ENCODE results near the gene NUP153. TPM values are rescaled to one million over a fixed set of nuclear protein-coding genes. Genes with fewer than 3 reads are reported as not detected.
"Not testable (repeated sequence)": the region's sequence is repeated elsewhere in the genome, so short reads cannot be mapped to it uniquely, and the experiment has no call there.

Gene NUP153
- total RNA-seq, 1 donor from 2014 or later: 24.3 TPM

DNA sequence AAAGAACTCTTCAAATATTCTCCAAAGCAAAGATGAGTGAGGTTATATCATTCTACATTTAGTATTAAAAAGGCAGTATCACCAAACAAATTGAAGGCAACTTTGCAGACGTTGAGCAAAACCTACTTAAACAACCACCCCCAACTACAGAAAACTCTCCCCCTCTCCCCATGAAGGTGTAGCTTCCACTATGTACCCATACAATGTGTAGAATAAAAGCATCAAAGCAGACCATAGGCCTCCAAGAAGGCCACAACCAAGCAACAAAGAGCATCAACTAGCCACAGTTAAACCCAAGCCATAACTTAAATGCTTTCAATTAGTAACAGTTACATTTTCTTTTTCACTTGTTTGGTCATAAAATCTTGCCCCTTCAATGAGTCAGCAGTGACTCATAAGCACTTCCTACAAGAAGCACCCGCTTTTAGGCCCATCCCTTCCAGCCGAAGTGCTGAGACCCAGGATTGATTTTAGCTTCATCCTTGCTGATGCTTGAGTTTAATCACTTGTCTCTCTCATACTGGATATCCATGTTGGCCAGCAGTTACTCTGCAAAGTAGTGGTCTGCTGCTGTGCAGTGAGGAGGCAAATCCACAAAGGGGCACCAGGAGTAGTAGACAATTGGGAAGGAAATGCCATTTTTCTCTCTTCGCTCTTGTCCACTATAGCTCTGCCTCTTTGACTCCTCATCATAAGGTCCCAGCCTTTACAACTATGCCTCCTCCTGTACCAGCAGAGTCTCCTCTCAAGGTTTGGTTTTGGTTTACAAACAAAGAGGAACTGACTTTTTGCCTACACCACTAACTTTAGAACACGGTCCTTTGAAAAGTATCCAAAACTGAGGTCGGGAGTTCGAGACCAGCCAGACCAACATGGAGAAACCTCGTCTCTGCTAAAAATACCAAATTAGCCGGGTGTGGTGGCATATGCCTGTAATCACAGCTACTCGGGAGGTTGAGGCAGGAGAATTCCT is 8.4 kb upstream of the NUP153 start:
- intact Hi-C loops (cut with micrococcal nuclease): no loop called here
- ATAC-seq (no peak), DNase-seq (no peak)

DNA sequence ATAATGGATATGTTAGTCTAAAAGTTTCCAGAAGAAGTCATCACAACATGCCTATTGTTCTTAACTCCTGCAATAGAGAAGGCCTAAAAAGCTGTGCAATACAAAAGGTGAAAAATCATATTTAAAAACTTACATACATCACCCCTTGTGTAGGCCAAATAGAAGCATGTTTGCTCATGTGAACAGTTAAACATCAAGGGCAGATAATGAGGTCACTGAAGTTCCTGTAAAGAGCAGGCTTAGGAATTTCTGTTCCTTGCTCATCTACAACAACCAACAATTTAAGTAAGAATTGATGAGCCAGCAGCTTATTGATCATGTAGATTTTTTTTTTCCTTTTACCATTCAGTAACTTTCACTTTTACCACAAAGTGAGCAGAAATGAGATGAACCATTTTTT is 7.5 kb upstream of the NUP153 start:
- ATAC-seq (no peak), DNase-seq (no peak)
- intact Hi-C loops (cut with micrococcal nuclease): no loop called here

DNA sequence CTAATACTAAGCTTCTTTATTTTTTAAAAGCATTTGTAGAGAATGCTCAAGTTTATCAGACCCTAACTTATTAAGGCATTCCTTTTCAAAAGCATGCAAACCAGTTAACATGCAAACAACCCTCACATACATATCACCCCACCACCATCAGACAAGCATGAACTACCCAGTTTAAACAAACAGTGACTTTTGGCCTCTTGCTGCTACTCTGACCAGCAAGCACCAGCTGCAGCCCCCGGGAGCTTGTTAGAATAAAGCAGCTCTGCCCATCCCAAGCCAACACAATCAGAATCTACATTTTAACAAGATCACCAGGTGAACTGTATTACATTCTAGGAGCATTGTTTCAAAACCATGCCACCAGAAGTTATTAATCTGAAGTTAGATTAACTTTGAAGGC is 5.9 kb upstream of the NUP153 start:
- intact Hi-C loops (cut with micrococcal nuclease): no loop called here
- ATAC-seq (no peak), DNase-seq (no peak)

DNA sequence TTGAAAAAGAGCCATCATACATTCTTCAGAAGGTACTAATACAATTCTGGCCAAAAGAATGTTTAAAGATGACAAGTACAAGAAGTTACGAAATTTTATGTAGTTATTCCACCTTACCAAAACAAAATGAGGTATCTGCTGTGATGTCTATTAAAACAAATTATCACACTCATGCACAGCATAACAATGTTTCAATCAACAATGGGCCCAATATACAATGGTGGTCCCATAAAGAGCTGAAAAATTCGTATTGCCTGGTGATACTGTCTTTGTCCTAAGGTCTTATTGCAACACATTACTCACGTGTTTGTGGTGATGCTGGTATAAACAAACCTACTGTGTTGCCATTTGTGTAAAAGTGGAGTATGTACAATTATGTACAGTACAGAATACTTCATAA is 3.6 kb upstream of the NUP153 start:
- DNase-seq: no peak
- no peak for ATAC-seq
- intact Hi-C loops (cut with micrococcal nuclease): no loop called here

DNA sequence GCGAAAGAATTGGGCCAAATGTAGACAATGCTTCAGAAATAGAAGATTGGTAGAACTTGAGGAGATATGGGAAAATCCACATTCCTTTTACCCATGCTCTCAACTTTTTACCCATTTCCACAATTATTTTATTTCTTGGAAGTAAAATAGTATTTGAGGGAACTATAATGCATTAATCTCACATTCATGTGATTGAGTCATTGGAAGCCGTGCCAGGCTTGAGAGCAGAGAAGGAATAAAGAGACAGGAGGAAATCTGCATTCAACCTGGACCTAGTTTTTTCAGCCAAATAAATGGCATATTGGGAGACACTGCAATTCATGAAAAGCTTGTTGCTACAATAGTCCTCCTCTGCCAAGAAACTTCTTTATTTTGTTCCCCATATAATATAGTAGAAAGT is 2.8 kb upstream of the NUP153 start:
- ATAC-seq: no peak
- intact Hi-C loops (cut with micrococcal nuclease): no loop called here
- DNase-seq: no peak

DNA sequence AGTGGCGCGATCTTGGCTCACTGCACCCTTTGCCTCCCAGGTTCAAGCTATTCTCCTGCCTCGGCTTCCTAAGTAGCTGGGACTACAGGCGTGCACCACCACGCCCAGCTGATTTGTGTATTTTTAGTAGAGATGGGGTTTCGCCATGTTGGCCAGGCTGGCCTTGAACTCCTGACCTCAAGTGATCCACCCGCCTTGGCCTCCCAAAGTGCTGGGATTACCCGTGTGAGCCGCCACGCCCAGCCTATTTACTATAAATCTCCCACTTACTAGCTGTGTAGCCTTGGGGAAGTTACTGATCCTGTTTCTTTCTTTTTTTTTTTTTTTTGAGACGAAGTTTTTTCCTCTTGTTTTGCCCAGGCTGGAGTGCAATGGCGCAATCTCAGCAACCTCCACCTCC is 1.3 kb upstream of the NUP153 start:
- ATAC-seq; intact Hi-C loops (cut with micrococcal nuclease); DNase-seq: not testable (repeated sequence)

DNA sequence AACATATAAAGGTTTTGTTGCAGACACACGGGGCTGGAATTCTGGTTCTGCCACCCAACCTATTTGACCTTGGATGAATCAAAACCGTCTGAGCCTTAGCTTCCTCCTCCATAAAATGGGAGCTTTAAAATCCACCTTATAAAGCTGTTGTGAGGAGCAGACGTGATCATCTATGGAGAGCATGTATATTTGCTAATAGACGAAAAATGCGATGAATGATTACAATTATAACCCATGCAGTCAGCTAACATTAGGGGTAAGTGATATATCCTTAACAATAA is 586 bp upstream of the NUP153 start:
- intact Hi-C loops (cut with micrococcal nuclease): no loop called here
- DNase-seq (no peak), ATAC-seq (no peak)

DNA sequence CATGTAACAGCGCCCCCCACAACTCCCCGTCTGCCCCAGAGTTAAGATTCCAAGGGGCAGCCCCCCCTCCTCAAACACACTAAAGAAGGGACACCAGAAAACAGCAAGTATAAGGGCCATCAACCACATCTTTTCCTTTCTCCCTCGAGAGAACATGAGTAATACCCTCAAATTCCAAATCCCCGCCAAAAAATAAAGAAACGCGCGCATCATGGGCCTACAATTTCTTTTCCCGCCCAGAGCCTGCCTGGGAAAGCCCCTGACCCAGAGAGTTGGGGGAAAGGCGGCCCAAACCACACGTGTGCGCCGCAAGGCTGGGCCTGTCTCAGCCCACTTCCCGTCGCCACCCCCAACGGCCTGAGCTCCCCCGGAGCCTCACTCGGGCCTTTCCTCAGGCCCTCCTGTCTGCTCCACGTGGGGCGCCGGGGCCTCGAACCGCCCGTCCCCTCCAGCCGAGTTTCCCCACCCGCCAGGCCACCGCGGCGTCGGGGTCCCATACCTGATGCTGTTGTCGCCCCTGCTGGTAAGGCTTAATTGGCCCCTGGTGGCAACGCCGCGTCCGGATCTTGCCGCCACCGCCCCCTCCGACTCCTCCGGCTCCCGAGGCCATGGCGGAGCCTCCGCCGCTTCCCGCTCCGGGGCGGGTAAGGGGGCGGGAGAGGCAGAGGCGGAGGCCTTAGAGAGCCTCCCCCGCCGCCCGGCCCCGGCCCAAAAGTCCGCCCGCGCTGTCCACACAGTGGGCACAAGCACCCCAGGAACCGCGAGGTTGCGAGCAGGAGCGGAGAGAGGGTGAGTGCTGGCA is 746 bp downstream of the NUP153 start:
- DNase-seq (peak; percentile 68), ATAC-seq (peak; percentile 67)
- intact Hi-C loops (cut with micrococcal nuclease): no loop called here

DNA sequence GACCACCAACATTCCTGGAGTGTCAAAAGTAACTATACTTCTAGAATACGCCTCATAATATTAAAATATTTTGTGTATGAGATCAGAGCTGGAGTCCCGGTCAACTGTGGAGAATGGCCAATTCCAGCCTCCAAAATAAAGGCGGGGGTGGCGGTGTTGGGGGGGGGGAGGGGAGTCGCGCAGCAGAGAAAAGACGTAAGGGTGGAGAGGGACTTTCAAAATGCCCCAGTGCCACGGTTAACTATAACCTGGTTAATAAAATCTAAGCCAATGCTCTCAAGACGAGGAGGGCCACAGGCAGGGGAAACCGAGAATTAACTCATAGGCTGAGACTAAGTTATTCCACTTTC is 1.3 kb downstream of the NUP153 start:
- peak; percentile 40 for ATAC-seq
- no peak for DNase-seq
- intact Hi-C loops (cut with micrococcal nuclease): no loop called here

DNA sequence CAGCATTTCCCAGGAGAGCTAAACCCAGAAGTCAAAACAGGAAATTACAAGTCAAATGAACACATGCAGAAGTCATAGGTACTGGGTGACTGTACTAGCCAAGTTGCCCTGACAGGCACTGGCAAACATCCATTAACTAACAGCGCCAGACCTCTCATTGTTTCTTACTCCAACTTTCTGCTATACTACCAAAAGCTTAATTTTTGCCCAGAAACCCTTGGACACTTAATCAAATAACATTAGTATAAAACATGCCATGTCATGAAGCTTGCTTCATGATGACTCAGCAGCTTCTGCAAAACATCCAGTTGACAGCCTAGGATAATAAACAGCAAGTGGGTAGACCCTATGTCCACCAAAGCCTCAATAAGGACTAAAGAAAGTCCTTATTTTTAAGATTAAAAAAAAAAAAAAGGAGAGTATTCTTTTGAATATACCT is 3.5 kb downstream of the NUP153 start:
- ATAC-seq (no peak), DNase-seq (no peak)
- intact Hi-C loops (cut with micrococcal nuclease): no loop called here

DNA sequence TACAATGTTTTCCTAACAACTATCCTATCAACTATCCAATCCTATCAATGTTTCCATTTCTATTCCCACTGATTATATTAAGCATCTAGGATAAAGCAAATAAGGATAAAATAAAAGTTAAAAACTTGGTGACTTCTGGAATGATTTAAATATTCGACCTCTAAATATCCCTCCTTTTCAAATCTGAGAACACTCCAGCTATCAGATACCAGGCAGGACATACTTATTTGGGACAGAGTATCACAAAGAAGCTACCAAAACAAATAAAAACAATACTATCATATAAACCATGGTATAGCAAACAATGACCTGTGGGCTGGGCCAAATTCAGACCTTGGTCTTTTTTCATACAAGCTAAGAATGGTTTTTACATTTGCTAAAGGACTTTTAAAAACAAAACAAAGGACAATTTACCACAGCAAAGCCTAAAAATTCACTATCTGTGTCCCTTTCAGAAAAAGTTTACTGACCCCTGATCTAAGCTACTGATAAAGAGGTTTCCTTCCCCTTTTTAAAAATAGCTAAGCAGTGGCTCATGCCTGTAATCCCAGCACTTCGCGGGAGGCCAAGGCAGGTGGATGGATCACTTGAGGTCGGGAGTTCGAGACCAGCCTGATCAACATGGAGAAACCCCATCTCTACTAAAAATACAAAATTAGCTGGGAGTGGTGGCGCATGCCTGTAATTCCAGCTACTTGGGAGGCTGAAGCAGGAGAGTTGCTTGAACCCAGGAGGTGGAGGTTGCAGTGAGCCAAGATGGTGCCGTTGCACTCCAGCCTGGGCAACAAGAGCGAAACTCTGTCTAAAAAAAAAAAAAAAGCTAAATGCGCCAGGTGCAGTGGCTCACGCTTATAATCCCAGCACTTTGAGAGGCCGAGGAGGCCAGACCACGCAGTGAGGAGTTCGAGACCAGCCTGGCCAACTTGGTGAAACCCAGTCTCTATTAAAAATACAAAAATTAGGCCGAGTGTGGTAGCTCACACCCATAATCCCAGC is 6.0 kb downstream of the NUP153 start:
- DNase-seq (no peak), ATAC-seq (no peak)
- intact Hi-C loops (cut with micrococcal nuclease): no loop called here

DNA sequence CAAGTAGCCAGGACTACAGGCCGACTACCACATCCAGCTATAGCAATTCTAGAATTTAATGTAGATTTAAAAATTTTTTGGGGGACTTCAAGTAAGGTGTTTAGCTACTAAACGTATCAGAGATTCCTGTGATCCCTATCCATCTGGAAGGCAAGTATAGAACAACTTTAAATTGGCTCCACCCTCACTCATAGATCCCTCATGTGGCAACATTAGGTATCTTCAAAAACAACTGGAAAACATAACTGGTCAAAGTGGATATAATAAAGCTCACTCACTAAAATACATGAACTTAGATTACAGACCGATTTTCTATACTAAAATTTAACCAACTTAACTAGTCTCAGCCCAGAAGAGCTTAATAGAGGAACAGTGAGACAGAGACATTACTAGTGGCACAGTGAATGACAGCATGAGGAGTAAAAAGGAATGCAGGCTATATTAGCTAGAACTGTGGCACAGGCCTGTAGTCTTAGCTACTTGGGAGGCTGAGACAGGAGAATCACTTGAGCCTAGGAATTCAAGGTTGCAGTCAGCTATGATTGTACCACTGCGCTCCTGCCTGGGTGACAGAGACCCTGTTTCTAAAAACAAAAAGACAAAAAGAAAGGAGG is 14.7 kb downstream of the NUP153 start:
- intact Hi-C loops (cut with micrococcal nuclease): no loop called here
- no peak for DNase-seq
- no peak for ATAC-seq

DNA sequence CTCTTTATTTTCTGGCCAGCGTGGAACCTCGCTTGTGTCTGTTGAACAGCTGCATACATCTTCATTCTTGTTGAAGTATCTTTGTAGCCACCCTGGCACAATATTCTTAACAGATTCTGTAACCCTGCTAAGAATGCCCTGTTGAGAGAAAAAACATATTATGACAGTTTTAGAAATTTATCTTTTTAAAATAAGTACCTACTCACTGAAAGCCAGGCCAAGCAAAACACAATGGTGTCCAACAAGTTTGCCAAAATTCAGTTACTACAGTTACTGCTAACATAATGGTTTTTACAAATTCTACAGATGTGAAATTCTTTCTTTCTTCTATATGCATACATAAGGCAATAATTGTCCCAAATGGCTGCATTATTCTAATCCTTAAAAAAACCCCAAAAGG is 18.2 kb downstream of the NUP153 start:
- no peak for DNase-seq
- intact Hi-C loops (cut with micrococcal nuclease): no loop called here
- no peak for ATAC-seq

DNA sequence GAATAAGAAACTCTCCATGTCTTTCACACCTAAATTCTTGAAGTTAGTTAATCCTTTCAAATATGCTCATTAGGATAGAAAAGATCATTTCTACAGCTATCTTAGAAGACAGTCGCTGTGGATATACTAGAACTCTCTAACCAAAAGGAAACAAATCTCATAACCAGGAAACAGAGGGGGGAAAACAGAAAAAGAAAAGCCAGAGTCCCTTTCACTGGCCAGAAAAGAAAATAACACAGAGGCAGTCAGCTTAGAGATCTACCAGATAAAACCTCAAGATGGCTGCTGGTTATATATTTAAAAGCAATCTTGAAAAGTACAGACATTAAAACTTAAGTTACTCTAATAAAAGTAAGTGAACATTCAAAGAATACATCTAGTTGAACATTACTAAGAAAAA is 19.6 kb downstream of the NUP153 start:
- intact Hi-C loops (cut with micrococcal nuclease): no loop called here
- ATAC-seq (no peak), DNase-seq (no peak)

DNA sequence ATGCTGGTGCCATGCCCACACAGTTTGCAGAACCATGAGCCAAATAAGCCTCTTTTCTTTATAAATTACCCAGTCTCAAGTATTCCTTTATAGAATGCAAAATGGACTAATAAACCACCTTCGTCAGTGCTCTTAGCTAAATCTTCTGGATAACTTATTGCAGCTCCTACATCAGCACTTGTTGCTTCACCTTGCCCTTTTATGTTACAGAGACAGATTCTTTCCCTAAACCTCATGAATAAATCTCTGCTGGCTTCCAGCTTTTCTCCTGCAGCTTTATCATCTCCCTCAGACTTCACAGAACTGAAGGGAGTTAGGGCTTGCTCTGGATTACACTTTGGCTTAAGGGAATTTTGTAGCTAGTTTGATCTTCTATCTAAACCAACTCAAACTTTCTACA is 22.6 kb downstream of the NUP153 start:
- ATAC-seq: no peak
- no peak for DNase-seq
- intact Hi-C loops (cut with micrococcal nuclease): no loop called here

DNA sequence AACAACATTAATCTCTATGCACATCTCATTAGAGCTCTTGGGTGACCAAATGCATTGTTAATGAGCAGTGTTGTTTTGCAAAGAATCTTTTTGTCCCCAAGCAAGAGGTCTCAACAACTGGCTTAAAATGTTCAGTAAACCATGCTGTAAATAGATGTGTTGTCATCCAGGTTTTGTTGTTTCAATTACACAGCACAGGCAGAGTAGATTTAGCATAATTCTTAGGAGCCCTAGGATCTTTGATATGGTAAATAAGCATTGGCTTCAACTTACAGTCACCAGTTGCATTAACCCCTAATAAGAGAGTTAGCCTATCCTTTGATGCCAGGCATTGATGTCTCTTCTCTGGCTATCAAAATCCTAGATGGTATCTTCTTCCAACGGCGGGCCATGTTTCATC is 23.3 kb downstream of the NUP153 start:
- intact Hi-C loops (cut with micrococcal nuclease): no loop called here
- ATAC-seq: no peak
- no peak for DNase-seq

DNA sequence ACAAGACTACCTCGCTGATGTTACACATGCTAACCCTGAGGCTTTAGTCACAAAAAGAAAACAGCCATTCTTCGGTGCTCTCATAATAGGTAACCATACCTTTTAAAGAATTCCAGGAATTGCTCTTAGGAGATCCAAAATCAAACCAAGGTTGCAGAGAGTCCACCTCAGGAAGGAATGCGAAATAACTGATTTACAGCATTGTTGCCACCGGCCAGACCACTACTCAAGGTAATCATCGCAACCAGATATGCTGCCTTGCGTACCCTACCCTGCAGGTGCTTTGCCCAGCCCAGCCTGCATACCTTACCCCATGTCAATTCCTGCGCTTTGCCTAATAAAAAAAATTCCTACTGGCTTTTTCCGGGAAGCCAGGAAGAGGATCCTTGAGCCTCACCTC is 27.0 kb downstream of the NUP153 start:
- intact Hi-C loops (cut with micrococcal nuclease): no loop called here
- DNase-seq (no peak), ATAC-seq (no peak)

DNA sequence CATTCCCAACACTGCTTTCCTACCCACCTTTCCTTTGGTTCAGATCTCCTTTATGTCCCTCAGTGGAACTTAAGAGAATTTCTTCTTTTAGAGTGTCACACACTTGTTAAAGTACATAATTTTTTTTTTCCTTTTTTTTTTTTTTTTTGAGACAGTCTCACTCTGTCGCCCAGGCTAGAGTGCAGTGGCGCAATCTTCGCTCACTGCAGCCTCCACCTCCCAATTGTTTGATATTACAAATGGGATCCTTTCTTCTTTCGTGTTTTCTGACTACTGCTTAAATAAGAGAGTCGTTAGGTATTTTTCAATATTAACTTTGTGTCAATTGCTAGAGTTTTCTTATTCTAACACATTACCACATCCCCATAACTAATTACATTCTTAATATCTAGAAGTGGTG is 29.1 kb downstream of the NUP153 start:
- no peak for DNase-seq
- intact Hi-C loops (cut with micrococcal nuclease): no loop called here
- ATAC-seq: no peak

DNA sequence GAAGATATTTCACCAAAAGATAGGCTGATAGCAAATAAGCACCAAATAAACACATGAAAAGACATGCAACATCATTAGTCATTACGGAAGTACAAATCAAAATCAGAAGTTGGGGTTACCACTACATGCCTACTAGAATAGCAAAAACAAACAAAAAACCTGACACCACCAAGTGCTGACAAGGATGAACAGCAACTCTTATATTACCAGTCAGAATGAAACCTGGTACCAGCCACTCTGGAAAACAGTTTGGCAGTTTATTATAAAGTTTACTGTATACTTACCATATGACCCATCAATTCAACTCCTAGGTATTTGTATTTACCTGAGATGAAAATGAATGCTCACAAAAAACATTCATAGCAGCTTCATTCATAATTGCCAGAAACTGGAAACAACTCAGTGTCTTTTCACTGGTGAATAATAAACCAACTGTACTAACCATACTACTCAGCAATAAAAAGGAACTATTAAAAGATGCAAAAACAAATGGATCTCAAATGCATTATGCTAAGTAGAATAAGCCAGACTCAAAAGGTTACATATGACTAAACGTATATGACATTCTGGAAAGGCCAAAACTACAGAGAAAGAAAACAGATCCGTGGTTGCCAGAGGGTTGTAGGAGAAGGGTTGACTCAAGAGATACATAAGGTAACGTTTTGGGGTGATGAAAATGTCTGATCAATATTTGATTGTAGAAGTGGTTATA is 33.0 kb downstream of the NUP153 start:
- intact Hi-C loops (cut with micrococcal nuclease): no loop called here
- ATAC-seq (no peak), DNase-seq (no peak)
